HEK293 (cell line): ENCODE data around the gene RASSF8.

Experiments
- CTCF ChIA-PET: fragments of 350-600 bp; formaldehyde crosslinking; extraction: SDS; loops from one replicate; lab custom pipeline; 2021; ENCODE audit warnings: antibody characterized with exemption; lab: Yijun Ruan, JAX
- POLR2A ChIA-PET: fragments of 300-600 bp; formaldehyde crosslinking; extraction: SDS; loops from one replicate; lab custom pipeline; 2020; ENCODE audit warnings: antibody characterized with exemption, inconsistent platforms; lab: Yijun Ruan, JAX
- H3K27ac ChIP-seq: fragments of 200-500 bp; sonication (Bioruptor generic); 2 replicates; pipeline ENCODE4 v1.5.1; 2014; ENCODE audit warnings: low read depth, low read length, control low read depth, inconsistent platforms; ENCODE audit errors: extremely low read depth
- H3K36me3 ChIP-seq, 2 experiments: fragments of 200-500 bp in 1 of 2; sonication (Bioruptor generic) in 1 of 2; 1 replicate in 1 of 2; 2 replicates in 1 of 2; pipeline ENCODE4 v1.5.1; 2014 to 2017; ENCODE audit warnings: inconsistent platforms in 2 of 2, low read length in 2 of 2; ENCODE audit not compliant: control insufficient read depth in 2 of 2, insufficient read depth in 1 of 2
- H3K4me1 ChIP-seq: fragments of 200-500 bp; sonication (Bioruptor generic); 2 replicates; pipeline ENCODE4 v1.5.1; 2014; ENCODE audit warnings: mild to moderate bottlenecking, low read length, inconsistent platforms; ENCODE audit not compliant: control insufficient read depth, insufficient read depth
- H3K4me3 ChIP-seq: 2 replicates; pipeline ENCODE4 v1.5.1; 2011; ENCODE audit warnings: low read depth, mild to moderate bottlenecking, control low read depth, low read length, moderate library complexity
- H3K9me3 ChIP-seq: fragments of 200-500 bp; sonication (Bioruptor generic); 2 replicates; pipeline ENCODE4 v1.5.1; 2014; ENCODE audit warnings: low read depth, low read length, inconsistent platforms; ENCODE audit not compliant: control insufficient read depth, insufficient read depth
- BCL11A ChIP-seq: fragments of 450-650 bp; formaldehyde crosslinking; IDR thresholded peaks from 2 replicates; pipeline ENCODE4 v1.5.1; 2016; ENCODE audit warnings: low read depth, missing biosample characterization, missing genetic modification characterization
- FEZF1 ChIP-seq: fragments of 450-650 bp; formaldehyde crosslinking; IDR thresholded peaks from 2 replicates; pipeline ENCODE4 v1.5.1; 2016; ENCODE audit warnings: missing biosample characterization, missing genetic modification characterization
- GFI1B ChIP-seq: fragments of 450-650 bp; formaldehyde crosslinking; IDR thresholded peaks from 2 replicates; pipeline ENCODE4 v1.5.1; 2016; ENCODE audit warnings: missing biosample characterization, missing genetic modification characterization
- IKZF3 ChIP-seq: fragments of 450-650 bp; IDR thresholded peaks from 2 replicates; pipeline ENCODE4 v1.5.0; 2018; ENCODE audit warnings: missing biosample characterization, mild to moderate bottlenecking, missing genetic modification characterization, moderate library complexity
- KLF16 ChIP-seq: fragments of 450-650 bp; formaldehyde crosslinking; IDR thresholded peaks from 2 replicates; pipeline ENCODE4 v1.5.1; 2017; ENCODE audit warnings: missing biosample characterization, missing genetic modification characterization
- SCRT1 ChIP-seq: fragments of 450-650 bp; formaldehyde crosslinking; IDR thresholded peaks from 2 replicates; pipeline ENCODE4 v1.5.1; 2016; ENCODE audit warnings: missing biosample characterization, missing genetic modification characterization, borderline replicate concordance
- SETDB1 ChIP-seq: IDR thresholded peaks from one replicate; pipeline ENCODE4 v1.6.1; 2017; ENCODE audit warnings: mild to moderate bottlenecking, low read length, moderate library complexity, mixed read lengths; ENCODE audit not compliant: insufficient read length
- ZBTB20 ChIP-seq: fragments of 450-650 bp; formaldehyde crosslinking; IDR thresholded peaks from 2 replicates; pipeline ENCODE4 v1.5.1; 2016; ENCODE audit warnings: missing biosample characterization, missing genetic modification characterization
- ZFHX2 ChIP-seq: fragments of 450-650 bp; formaldehyde crosslinking; conservative IDR thresholded peaks from 2 replicates; pipeline ENCODE4 v1.5.1; 2016; ENCODE audit warnings: missing biosample characterization, missing genetic modification characterization
- ZFP3 ChIP-seq: fragments of 450-650 bp; formaldehyde crosslinking; IDR thresholded peaks from 2 replicates; pipeline ENCODE4 v1.5.1; 2016; ENCODE audit warnings: low read depth, missing biosample characterization, missing genetic modification characterization
- ZIC2 ChIP-seq: fragments of 450-650 bp; formaldehyde crosslinking; IDR thresholded peaks from 2 replicates; pipeline ENCODE4 v1.5.1; 2016; ENCODE audit warnings: missing biosample characterization, missing genetic modification characterization
- ZNF114 ChIP-seq: fragments of 450-650 bp; formaldehyde crosslinking; IDR thresholded peaks from 2 replicates; pipeline ENCODE4 v1.5.0; 2017; ENCODE audit warnings: missing biosample characterization, missing genetic modification characterization
- ZNF16 ChIP-seq: fragments of 450-650 bp; formaldehyde crosslinking; IDR thresholded peaks from 2 replicates; pipeline ENCODE4 v1.5.1; 2016; ENCODE audit warnings: low read depth, missing biosample characterization, missing genetic modification characterization
- ZNF19 ChIP-seq: fragments of 450-650 bp; formaldehyde crosslinking; IDR thresholded peaks from 2 replicates; pipeline ENCODE4; 2016; ENCODE audit warnings: missing biosample characterization, missing genetic modification characterization, low read depth
- ZNF248 ChIP-seq: fragments of 450-650 bp; formaldehyde crosslinking; IDR thresholded peaks from 2 replicates; pipeline ENCODE4 v1.5.1; 2017; ENCODE audit warnings: missing biosample characterization, missing genetic modification characterization
- ZNF335 ChIP-seq: fragments of 450-650 bp; formaldehyde crosslinking; conservative IDR thresholded peaks from 2 replicates; pipeline ENCODE4 v1.5.1; 2016; ENCODE audit warnings: missing biosample characterization, missing genetic modification characterization
- ZNF404 ChIP-seq: fragments of 450-650 bp; formaldehyde crosslinking; IDR thresholded peaks from 2 replicates; pipeline ENCODE4 v1.5.1; 2017; ENCODE audit warnings: missing biosample characterization, missing genetic modification characterization
- ZNF521 ChIP-seq: fragments of 450-650 bp; formaldehyde crosslinking; IDR thresholded peaks from 2 replicates; pipeline ENCODE4 v1.5.1; 2017; ENCODE audit warnings: missing biosample characterization, mild to moderate bottlenecking, missing genetic modification characterization
- ZNF544 ChIP-seq: fragments of 450-650 bp; formaldehyde crosslinking; IDR thresholded peaks from 2 replicates; pipeline ENCODE4 v1.5.0; 2017; ENCODE audit warnings: missing biosample characterization, missing genetic modification characterization
- ZNF558 ChIP-seq: fragments of 450-650 bp; formaldehyde crosslinking; IDR thresholded peaks from 2 replicates; pipeline ENCODE4 v1.5.1; 2016; ENCODE audit warnings: missing biosample characterization, missing genetic modification characterization
- ZNF600 ChIP-seq: fragments of 450-650 bp; formaldehyde crosslinking; IDR thresholded peaks from 2 replicates; pipeline ENCODE4 v1.5.1; 2016; ENCODE audit warnings: missing biosample characterization, missing genetic modification characterization
- ZNF623 ChIP-seq: fragments of 450-650 bp; formaldehyde crosslinking; IDR thresholded peaks from 2 replicates; pipeline ENCODE4 v1.5.1; 2016; ENCODE audit warnings: missing biosample characterization, missing genetic modification characterization
- ZNF658 ChIP-seq: fragments of 450-650 bp; formaldehyde crosslinking; IDR thresholded peaks from 2 replicates; pipeline ENCODE4; 2016; ENCODE audit warnings: missing biosample characterization, missing genetic modification characterization
- ZNF670 ChIP-seq: fragments of 450-650 bp; formaldehyde crosslinking; IDR thresholded peaks from 2 replicates; pipeline ENCODE4 v1.5.1; 2016; ENCODE audit warnings: missing biosample characterization, missing genetic modification characterization, low read depth
- TF ChIP-seq, protein P1 (sequence below): fragments of 450-650 bp; formaldehyde crosslinking; IDR thresholded peaks from 2 replicates; pipeline ENCODE4 v1.5.1; 2016; ENCODE audit warnings: missing biosample characterization, missing genetic modification characterization
- TF ChIP-seq, protein P2 (sequence below): fragments of 450-650 bp; formaldehyde crosslinking; IDR thresholded peaks from 2 replicates; pipeline ENCODE4 v1.5.1; 2016; ENCODE audit warnings: missing biosample characterization, missing genetic modification characterization
- TF ChIP-seq, protein P3 (sequence below): fragments of 450-650 bp; IDR thresholded peaks from 2 replicates; pipeline ENCODE4 v1.5.1; 2018; ENCODE audit warnings: missing biosample characterization, mild to moderate bottlenecking, missing genetic modification characterization

Gene RASSF8

DNA sequence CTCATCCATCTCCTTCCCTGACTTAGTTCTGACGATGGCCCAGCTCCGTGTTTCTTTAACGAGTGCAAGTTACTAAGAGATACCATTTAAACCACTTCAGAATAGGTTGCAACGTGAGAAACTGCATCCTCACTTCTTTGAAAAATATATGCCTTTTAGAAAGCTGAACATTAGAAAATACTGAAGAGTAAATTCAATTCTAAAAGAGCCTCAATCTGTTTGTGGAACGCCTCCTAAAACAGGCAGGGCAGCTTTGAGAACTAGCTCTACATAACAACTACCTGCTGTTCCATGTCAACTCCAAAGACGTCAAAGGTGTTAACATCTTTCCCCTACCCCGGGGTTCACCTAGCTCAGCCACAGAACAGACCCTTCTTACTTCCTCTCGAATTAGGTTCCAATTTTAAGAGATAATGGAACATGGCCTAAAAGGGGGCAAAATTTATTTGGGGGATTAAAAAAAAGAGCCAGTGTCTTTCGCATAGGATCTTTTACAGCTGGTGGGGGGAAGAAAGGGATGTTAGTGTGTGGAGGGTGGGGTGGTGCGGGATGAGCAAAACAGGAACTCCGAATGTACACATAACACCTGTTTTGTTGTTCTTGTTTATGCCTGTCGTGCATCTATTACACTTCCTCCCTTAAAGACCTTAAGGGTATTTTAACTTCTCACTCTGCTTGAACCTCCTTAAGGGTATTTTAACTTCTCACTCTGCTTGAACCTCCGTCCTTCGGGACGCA, 163.0 kb downstream of the RASSF8 start:
- H3K4me3 ChIP-seq = peak overlapping the region; percentile 63
- ChIA-PET POLR2A (no interaction called here), CTCF (interaction anchor here (0.6 to 3.9 kb wide), 14 partner anchors 13 to 530 kb away, joined by 3 to 21 read pairs (median 4); no protein-coding TSS in a partner anchor)
- H3K9me3 ChIP-seq = no peaks in the 10 kb centered on the region
- no peaks in the 10 kb centered on the region for H3K36me3 ChIP-seq
- peaks cover 12% of the 10 kb centered on the region; the same call in 1 of the 2 replicates for H3K4me1 ChIP-seq
- peak overlapping the region; percentile 86; the same call in 1 of the 2 replicates for H3K27ac ChIP-seq
- no peak for TF ChIP-seq ZFHX2 (tag by site-specific recombination)
- TF ChIP-seq, protein P1, sequence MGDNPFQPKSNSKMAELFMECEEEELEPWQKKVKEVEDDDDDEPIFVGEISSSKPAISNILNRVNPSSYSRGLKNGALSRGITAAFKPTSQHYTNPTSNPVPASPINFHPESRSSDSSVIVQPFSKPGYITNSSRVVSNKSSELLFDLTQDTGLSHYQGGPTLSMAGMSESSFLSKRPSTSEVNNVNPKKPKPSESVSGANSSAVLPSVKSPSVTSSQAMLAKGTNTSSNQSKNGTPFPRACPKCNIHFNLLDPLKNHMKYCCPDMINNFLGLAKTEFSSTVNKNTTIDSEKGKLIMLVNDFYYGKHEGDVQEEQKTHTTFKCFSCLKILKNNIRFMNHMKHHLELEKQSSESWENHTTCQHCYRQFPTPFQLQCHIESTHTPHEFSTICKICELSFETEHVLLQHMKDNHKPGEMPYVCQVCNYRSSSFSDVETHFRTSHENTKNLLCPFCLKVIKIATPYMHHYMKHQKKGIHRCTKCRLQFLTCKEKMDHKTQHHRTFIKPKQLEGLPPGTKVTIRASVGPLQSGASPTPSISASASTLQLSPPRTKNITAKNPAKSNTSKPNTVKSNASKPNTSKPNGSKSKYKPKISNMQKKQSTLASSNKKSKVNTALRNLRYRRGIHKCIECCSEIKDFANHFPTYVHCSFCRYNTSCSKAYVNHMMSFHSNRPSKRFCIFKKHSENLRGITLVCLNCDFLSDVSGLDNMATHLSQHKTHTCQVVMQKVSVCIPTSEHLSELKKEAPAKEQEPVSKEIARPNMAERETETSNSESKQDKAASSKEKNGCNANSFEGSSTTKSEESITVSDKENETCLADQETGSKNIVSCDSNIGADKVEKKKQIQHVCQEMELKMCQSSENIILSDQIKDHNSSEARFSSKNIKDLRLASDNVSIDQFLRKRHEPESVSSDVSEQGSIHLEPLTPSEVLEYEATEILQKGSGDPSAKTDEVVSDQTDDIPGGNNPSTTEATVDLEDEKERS = no peak
- TF ChIP-seq ZNF623 (tag by site-specific recombination) = no peak
- no peak for TF ChIP-seq BCL11A
- TF ChIP-seq, protein P2, sequence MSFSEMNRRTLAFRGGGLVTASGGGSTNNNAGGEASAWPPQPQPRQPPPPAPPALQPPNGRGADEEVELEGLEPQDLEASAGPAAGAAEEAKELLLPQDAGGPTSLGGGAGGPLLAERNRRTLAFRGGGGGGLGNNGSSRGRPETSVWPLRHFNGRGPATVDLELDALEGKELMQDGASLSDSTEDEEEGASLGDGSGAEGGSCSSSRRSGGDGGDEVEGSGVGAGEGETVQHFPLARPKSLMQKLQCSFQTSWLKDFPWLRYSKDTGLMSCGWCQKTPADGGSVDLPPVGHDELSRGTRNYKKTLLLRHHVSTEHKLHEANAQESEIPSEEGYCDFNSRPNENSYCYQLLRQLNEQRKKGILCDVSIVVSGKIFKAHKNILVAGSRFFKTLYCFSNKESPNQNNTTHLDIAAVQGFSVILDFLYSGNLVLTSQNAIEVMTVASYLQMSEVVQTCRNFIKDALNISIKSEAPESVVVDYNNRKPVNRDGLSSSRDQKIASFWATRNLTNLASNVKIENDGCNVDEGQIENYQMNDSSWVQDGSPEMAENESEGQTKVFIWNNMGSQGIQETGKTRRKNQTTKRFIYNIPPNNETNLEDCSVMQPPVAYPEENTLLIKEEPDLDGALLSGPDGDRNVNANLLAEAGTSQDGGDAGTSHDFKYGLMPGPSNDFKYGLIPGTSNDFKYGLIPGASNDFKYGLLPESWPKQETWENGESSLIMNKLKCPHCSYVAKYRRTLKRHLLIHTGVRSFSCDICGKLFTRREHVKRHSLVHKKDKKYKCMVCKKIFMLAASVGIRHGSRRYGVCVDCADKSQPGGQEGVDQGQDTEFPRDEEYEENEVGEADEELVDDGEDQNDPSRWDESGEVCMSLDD (tag by site-specific recombination) = no peak
- TF ChIP-seq ZFP3 (tag by site-specific recombination) = no peak
- TF ChIP-seq ZNF335 = peak; percentile 66
- TF ChIP-seq ZBTB20 (tag by site-specific recombination) = 0 out of 2 replicates have a peak, but pooled peaks have one; percentile 18
- peak; percentile 61; the same call in 1 of the 2 replicates for TF ChIP-seq IKZF3 (tag by site-specific recombination)
- TF ChIP-seq, protein P3, sequence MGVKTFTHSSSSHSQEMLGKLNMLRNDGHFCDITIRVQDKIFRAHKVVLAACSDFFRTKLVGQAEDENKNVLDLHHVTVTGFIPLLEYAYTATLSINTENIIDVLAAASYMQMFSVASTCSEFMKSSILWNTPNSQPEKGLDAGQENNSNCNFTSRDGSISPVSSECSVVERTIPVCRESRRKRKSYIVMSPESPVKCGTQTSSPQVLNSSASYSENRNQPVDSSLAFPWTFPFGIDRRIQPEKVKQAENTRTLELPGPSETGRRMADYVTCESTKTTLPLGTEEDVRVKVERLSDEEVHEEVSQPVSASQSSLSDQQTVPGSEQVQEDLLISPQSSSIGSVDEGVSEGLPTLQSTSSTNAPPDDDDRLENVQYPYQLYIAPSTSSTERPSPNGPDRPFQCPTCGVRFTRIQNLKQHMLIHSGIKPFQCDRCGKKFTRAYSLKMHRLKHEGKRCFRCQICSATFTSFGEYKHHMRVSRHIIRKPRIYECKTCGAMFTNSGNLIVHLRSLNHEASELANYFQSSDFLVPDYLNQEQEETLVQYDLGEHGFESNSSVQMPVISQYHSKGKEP (tag by site-specific recombination) = peak; percentile 25; the same call in 1 of the 2 replicates
- TF ChIP-seq ZNF114 (tag by site-specific recombination) = no peak
- no peak for TF ChIP-seq ZNF658 (tag by site-specific recombination)
- no peak for TF ChIP-seq ZNF544 (tag by site-specific recombination)
- TF ChIP-seq ZNF19 (tag by site-specific recombination) = no peak
- no peak for TF ChIP-seq GFI1B (tag by site-specific recombination)
- peak; percentile 55 for TF ChIP-seq ZNF600 (tag by site-specific recombination)
- no peak for TF ChIP-seq SETDB1
- no peak for TF ChIP-seq ZNF404
- no peak for TF ChIP-seq ZNF16 (tag by site-specific recombination)
- TF ChIP-seq SCRT1 (tag by site-specific recombination) = no peak
- no peak for TF ChIP-seq ZNF670 (tag by site-specific recombination)
- TF ChIP-seq ZNF248 = no peak
- no peak for TF ChIP-seq FEZF1 (tag by site-specific recombination)
- TF ChIP-seq ZNF521 (tag by site-specific recombination) = no peak
- TF ChIP-seq ZIC2 (tag by site-specific recombination) = no peak
- TF ChIP-seq KLF16 = no peak
- no peak for TF ChIP-seq ZNF558
